GM18868 (cell line): Measurements from ENCODE around the gene PIGV.
A peak's percentile ranks its signal among the peaks of the same experiment; 100 is the strongest.

Experiments
- ATAC-seq: cut with Tn5 transposase; IDR thresholded peaks from one replicate; pipeline ENCODE4 v1.9.1; 2021; ENCODE audit warnings: mild to moderate bottlenecking, moderate library complexity; ENCODE audit not compliant: unreplicated experiment

The PIGV gene

DNA sequence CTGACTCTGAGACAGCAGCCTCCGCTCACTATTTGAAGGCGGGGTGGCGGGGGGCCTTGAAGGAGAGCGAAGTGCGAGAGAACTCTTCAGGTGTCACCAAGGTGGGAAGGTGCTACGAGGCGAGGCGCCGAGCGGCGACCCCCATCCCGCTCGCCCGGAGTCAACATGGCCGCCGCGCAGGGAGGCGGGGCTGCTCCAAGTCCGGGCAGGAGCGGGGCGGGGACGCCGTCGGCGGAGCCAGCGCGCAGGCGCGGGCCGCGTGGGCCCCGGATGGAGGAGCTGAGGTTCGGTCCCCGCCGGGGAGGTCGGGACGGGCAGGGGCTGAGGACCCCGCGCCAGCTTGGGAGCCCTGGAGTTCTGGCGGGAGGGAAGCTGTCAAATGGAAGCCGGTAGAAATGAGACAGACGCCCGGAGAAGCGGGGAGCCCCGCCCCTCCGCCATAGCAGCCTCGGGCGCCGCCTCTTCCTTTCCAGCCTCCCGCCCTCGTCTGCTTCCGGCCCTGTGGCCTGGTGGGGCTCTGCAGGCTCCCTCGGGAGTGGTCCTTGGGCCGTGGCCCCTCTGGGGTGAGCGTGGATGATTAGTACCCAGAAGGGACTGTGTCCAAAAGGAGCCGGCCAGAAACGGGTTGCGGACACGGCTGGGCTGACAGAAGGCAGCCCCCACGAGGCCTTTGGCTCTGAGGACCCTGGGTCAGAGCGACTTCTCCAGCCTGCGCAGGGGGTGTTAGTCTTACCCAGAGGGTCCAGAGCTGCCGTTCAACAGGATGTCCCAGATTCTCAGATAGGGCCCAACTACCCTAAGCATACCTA is at the start of gene PIGV:
PIGV (plus strand) TSS at position 245 of the 809 bp plus-strand sequence. CDS start 2,866 bp downstream, outside the sequence.
- ATAC-seq: peak; percentile 58

DNA sequence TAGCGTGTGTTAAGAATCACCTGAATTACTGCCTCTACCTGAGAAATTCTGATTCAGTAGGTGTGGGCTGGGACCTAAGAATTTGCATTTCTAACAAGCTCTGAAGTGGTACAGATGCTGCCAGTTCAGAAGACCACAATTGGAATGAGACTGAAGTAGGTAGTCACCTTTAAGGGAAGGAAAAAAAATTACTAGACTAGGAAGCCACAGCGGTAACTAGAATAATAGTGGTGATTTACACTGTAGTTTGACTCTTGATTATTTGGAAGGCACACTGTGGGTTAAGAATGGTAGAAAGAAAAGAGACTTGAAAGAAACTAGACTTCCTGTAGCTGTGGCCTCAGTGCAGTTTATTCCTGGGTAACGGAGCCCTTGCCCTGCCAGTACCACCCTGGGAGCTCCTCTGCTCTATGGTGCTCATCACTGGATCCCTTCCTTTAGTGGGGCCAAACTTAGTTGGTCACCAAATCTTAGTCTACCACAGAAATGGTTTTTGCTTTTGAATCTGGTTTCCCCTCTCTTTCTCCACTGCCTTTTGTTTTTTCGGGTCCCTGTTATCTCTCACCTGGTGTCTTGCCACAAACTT is 48.3 kb upstream of the PIGV start:
- no peak for ATAC-seq

DNA sequence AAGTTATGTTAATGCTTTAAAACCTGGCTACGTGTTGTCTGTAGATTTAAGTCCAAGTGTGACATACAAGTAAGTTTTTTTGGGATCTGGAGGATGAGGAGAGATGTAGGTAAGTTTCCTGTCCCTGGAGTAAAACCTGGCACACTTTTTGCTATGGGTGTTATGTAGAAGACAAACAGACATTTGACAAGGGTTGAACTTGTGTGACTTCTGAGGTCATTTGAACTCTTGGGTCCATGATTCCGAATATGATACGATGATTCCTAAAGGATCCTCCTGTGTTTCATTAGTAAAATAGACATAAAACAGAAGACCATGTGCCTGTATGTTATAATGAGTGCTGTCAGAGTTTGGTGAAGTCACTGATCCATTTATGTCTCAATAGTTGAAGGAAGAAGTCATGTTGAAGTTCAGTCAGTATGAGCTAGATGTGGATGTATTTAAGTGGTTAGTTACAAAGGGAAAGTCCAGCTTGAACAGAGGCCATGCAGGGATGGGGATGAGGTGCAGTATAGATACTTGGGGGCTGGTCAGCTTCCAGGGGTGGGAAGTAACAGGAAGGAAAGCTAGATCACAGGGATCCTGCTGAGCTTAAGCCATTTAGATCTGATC is 47.6 kb upstream of the PIGV start:
- ATAC-seq: no peak

DNA sequence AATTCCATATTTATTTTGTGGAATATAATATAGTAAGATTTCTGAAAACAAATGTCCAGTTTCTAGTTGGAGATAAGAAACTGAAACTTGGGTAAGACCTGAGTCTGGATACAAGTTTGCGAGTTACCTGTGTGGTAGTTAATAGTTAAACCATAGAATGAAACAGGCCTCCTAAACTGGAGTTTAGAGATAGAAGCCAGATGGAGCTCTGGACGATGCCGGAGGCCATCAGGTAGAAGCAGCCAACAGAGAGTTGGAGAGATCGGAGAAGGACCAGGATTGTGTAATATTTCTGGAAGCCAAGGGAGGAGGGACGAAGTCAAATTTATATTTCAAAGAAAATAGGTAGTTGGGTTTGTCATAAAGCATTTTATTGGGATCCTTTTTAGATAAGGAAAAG is 46.8 kb upstream of the PIGV start:
- ATAC-seq: no peak

DNA sequence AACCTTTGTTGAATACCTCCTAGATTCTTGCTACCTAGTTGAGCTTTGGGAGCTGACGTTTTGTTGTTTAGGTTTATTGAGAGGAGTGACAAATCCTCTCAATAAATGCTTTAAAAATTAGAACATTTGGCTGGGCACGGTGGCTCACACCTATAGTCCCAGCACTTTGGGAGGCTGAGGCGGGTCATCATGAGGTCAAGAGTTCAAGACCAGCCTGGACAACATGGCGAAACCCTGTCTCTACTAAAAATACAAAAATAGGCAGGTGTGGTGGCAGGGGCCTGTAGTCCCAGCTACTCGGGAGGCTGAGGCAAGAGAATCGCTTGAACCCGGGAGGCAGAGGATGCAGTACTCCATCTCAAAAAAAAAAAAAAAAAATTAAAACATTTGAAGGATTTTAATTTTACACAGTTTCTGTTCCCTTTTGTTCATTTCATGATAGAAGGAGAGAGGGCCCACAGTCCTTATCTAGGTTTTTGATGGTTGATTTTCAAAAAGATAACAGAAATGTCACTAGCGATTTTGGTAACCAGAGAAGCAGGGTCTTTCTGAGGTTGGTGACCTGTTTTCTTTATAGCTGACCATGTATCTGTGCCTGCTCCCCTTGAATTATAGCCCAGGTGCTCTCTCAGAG is 44.2 kb upstream of the PIGV start:
- ATAC-seq: peak; percentile 9

DNA sequence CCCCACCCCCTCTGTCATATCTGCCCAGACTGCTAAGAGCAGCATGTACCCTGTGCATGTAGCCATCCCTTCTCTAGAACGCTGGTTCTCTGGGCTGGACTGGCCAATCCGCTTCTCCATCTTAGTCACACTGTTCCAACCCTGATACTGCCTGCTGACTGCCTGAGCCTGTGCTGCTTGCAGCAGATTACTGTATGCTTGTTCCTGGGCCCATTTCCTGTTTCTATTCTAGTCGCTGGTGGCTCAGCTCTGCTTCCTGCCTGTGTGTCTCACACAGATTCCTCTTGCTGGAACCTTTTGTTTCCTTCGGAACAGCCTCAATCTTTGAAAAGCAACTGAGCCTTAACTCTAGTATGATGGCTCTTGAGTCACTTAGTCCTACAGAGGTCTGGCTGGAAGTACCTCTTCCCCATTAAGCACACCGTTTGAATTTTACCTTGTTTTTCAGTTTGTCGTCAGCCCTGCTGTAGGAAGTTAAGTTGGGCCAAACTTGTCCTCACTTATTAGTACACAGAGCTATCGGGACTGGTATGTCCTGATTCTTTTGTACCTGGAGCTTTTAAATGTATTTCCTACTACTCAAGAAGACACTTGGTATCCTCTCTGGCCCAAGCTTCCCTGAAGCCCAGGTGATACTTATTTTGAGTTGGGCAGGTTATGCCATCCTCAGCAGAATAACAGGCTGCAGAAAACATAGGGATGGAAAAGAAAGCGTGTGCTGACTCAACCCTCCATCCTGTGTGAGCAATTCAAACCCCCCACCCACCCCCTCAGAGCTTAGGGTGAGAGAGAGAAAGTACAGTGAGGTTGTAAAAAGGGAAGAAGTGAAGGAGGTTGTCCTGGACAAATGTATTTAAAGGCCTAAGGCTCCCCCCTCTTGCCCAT is 43.4 kb upstream of the PIGV start:
- peak; percentile 96 for ATAC-seq

DNA sequence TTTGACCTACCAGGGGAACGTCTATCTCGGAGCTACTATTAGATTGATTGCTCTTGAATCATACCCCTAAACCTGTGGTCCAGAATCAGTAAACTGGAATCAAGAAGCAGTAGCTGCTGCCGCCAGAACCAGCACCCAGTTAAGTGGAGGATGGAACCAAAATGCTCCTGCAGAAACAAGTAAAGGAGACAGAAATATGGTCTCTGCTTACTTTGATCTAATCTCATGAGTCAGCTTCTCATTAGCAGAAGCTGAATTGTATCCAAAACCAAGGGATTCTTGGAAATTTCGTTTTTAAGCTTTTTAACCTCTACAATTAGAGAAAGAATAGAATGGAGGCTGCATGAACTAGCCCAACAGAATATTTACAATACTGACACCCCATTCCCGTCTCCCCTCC is 42.6 kb upstream of the PIGV start:
- ATAC-seq: no peak

DNA sequence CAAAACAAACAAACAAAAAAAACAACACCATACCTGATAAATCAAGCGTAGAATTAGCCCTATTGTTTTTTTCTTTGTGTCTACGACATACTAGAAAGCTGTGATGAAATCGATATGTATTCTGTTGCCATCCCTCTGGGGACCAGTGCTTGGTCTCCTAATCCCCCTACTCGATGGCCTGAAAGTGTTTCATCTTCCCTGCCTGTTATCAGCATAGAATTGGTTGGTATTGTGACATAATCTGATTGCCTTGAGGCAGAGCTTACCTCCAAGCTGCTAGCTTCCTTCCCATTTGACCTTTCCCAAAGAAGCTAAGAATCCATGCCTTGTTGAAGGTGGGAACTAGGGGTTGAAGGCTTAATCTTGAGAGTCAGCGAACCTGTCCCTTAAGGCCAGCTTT is 40.7 kb upstream of the PIGV start:
- no peak for ATAC-seq

DNA sequence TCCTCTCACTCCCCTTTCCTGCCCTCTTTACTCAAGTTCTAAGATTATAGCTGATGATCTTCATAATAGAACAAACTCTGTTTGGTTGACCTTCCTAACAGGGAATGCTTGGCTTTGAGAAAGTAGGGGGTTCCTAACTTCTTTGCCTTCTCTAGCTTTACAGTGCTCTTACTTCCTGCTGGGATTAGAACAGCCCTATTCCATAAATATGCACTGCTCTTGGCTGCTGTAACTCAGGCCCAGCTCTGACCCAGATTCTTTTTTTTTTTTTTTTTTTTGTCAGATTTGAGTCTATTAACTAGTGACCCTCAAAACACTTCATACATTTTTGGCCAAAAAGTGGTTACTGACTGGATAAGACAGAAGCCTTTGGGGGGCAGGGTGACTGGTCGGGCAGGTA is 39.4 kb upstream of the PIGV start:
- ATAC-seq: no peak

DNA sequence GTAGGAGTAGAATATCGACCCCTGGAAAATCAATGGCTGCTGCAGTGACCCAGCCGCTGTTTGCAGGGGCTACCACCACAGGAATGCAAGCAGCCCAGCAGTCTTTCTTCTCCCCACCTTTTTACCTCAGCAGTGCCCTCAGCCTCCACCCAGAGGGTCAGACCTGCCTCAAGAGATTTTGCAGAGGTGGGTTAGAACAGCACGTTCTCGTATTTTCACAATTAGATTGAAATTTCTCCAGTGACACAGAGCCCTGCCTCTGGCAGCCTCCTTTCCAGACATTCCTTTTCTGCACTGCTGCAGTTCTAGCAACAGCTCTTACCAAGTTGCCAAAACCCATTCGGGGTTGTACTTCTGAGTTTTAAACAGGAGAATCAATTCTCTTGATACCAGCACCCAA is 38.3 kb upstream of the PIGV start:
- no peak for ATAC-seq

DNA sequence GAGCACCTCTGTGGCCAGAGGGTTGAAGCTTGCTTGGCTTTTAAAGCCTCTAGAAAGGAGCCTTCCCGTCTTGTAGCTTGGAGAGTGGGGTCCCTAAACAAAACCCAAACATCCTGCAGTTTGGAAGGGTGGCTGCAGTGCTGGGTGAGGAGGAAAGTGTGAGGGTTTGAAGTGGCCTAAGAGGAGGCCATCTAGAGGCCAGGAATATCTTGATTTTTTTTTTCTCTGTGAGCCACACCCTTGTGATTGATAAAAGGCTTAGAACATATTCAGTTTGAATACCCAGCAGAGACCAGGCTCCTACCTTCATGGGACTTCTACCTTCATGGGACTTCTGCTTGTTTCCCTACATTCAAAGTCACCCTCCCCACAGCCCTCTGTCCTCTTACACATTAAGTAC is 37.3 kb upstream of the PIGV start:
- ATAC-seq: no peak

DNA sequence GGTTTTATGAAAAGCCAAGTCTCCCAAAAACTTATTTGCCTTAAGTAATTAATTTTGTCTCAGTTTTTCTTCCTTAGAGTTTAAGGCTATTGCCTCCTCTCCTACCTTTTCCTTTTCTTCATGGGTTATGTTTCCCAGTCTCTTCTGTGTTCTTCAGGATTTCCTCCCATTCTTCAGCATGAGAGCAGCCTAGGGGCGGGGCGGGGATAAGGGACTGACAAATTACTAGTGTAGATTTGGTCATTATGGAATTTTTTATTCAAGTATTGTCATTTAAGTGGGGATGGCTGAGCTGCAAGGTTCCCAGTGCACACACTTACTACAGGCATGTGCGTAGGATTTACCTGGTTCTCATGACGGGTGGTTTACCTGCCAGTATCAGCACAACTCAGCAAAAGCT is 35.2 kb upstream of the PIGV start:
- ATAC-seq: no peak

DNA sequence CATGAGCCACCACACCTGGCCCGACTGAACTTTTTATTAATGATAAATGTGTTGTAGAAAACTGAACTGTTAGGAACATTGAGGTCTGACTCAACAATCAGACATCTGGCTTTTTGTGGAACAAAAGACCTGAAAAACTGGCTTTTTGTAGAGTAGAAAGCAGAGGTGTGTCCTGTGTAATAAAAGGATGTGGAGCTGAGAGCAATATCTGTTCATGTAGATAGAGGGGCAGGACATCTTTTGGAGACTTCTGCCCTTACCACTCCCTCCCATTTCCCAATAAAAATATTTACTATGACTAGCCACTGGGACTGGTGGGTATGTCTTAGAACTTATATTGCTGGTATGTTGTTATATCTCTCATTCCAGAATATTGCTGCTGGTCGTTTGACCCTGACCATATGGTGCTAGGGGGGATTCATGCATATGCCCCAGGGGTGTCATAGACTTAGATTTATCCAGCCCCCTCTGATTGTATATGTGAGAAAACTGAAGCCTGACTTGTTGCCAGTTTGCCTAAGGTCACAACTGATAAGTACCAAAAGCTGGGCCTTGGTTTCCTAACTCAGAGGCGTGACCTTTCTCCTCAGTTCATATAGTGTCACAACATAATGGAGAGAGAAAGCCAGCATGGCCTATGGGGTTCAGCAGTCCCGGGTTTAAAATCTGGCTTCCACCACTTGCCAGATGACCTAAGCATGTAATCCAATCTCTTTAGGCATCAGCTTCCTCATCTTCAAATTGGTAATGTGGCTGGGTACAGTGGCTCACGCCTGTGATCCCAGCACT is 33.5 kb upstream of the PIGV start:
- ATAC-seq: no peak

DNA sequence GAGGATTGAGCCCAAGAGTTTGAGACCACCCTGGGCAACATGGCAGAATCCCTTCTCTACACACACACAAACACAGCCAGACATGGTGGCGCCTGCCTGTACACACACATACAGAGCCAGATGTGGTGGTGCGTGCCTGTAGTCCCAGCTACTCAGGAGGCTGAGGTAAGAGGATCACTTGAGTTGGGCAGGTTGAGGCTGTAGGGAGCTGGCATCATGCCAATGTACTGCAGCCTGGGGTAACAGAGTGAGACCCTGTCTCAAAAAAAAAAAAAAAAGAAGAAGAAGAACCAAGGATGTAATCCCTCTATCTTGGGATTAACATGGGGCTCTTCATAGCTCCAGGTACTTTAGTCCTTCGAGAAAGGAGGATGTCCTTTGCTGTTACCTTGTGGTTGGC is 29.4 kb upstream of the PIGV start:
- ATAC-seq: no peak

DNA sequence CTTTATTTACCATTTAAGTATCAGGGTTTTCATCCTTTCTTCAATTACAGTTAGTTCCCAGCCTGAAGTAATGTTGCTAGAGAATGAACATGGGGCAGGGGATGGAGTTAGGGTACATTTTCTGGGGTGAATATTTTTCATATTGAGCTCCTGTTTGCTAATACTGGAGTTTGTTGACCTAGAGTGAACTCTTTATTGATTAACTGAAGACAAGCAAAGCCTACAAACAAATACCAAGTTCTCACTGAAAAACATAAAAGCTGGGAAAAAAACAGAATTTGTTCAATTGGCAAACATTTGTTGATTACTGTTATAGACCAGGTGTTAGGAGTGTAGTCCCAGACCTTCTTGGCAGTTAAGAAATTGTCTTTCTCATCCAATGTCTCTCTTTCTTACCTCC is 28.2 kb upstream of the PIGV start:
- no peak for ATAC-seq

DNA sequence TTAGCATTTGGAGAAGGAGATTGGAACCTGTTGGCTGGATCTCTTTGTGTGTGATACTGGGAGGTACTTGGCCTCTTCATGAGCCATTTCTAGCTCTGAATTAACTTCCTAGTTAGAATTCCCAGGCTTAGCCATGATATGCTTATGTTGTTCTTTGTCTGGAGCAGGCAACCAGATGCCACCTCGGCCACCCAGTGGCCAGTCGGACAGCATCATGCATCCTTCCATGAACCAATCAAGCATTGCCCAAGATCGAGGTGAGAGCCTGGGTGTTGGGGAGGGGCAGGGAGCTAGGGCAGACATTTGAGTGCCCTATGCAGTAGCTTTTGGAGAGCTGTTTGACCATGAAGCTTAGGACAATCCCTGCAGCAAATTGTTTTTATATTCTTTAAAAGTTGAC is 26.5 kb upstream of the PIGV start:
- ATAC-seq: no peak

DNA sequence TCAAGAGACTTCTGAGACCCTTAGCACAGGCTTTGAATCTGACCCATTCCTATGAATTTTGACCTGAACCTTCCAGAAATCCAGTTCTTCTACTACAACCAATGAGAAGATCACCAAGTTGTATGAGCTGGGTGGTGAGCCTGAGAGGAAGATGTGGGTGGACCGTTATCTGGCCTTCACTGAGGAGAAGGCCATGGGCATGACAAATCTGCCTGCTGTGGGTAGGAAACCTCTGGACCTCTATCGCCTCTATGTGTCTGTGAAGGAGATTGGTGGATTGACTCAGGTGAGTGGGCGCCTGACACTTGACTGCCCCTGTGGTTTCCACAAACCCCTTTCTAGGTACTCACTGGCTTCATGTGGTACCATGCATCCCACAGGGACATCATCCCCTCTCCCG is 20.0 kb upstream of the PIGV start:
- no peak for ATAC-seq

DNA sequence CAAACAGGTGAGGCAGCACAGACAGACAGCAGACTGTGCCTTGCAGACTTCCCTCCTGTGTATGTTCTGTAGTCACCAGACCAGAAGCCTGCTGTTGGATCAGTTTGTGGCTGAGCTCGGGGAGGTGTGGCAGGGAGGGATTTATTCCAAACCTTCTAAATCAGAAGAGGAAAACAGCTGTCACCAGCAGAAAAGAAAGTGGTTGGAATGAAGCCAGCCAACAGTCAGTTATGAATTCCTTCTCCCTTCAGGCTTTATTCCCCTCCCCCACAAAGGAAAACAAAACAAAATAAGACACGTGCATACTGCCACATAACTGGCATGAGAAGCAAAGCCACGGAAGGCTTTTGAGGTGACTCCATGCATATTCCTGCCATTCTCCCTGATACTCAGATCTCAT is 19.0 kb upstream of the PIGV start:
- ATAC-seq: no peak

DNA sequence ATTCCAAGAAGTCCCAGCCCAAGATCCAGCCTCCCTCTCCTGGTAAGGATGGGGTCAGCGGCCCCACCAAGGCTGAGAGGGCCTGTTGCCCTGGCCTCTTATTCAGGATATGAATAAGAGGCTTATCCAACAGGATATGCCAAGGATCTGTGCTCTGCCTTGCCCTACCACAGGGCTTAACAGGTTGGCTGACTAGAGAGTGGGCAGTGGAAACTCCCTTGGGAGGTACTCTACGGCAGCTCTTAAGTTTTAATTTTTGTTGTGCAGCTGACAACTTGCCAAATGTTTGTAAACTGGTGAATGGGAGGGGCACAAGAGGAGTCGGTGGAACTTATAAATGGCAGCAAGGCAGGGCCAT is 16.5 kb upstream of the PIGV start:
- no peak for ATAC-seq

DNA sequence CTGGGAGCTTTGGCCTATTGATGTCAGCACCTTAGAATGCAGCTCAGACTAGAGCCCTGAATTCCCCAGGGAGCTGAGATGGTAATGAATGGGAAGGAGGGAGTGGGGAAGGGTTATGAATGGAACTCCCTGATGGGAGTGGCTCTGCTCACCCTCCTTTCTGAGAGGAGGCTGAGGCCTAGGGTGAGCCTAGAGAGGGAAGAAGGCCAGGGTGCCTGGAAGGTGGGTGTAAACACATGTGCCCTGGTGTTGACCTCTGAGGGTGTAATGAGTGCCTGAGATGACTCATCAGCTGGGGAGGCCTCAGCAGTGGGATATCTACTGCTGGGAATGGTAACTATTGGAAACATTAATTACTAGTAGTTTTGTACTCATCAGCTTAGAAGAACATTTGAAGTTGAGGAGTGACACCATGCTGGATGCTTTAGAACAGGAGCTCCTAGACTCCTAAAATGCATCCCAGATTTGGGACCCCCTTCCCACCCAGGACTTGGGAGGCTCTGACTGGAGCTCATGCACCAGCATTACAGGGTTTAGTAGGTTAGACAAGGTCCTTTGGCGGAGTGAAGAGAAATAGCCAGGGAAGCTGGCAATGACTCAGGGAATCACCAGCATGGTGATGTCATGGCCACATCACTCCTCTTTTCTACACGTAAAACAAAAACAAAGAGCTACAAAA is 16.0 kb upstream of the PIGV start:
- ATAC-seq: no peak
